SIG-M5 treated with dmso at 0.1 percent for 504 hours (cell line): ENCODE results near the gene ZBTB32.

ENCODE experiments used
- DNase-seq: peaks from one replicate; lab custom pipeline; 2025; ENCODE audit not compliant: unreplicated experiment; lab: John Stamatoyannopoulos, UW

The ZBTB32 gene

GRCh38 chr19:35734273-35734672 is 29.9 kb downstream of the ZBTB32 start:
- no peak for DNase-seq

- DNase-seq = no peak
Measured at GRCh38 chr19:35734889-35735288, 30.5 kb downstream of the ZBTB32 start.

- DNase-seq = no peak
Measured at GRCh38 chr19:35736913-35737886, 32.8 kb downstream of the ZBTB32 start.

GRCh38 chr19:35738021-35738886 is 33.9 kb downstream of the ZBTB32 start:
- no peak for DNase-seq

- DNase-seq = no peak
Measured at GRCh38 chr19:35738887-35739229, 34.5 kb downstream of the ZBTB32 start.

- no peak for DNase-seq
Measured at GRCh38 chr19:35739275-35740107, 35.1 kb downstream of the ZBTB32 start.

GRCh38 chr19:35740108-35740422 is 35.7 kb downstream of the ZBTB32 start:
- no peak for DNase-seq

GRCh38 chr19:35740423-35741202 is 36.3 kb downstream of the ZBTB32 start:
- peak; percentile 96 for DNase-seq

- no peak for DNase-seq
Measured at GRCh38 chr19:35741203-35741515, 36.8 kb downstream of the ZBTB32 start.

- DNase-seq = peak; percentile 62
Measured at GRCh38 chr19:35742121-35742724, 37.9 kb downstream of the ZBTB32 start, which contains the start of gene IGFLR1. Gene IGFLR1, minus strand, starts transcription at chr19:35742452. Its CDS starts 1,272 bp downstream, at chr19:35741180.

GRCh38 chr19:35743640-35744429 is 39.5 kb downstream of the ZBTB32 start:
- no peak for DNase-seq

GRCh38 chr19:35744430-35745327 is 40.3 kb downstream of the ZBTB32 start:
- peak; percentile 94 for DNase-seq

GRCh38 chr19:35745328-35746086 is 41.1 kb downstream of the ZBTB32 start, which contains the start of the genes PSENEN and U2AF1L4:
Gene PSENEN, plus strand, starts transcription at chr19:35745651. Its CDS starts 280 bp downstream, at chr19:35745931.
Gene U2AF1L4, minus strand, starts transcription at chr19:35745418. Its CDS starts 27 bp downstream, at chr19:35745391.
- peak; percentile 99 for DNase-seq

- DNase-seq = no peak
Measured at GRCh38 chr19:35746087-35746462, 41.7 kb downstream of the ZBTB32 start.

GRCh38 chr19:35746531-35746930 is 42.2 kb downstream of the ZBTB32 start:
- no peak for DNase-seq

GRCh38 chr19:35748106-35749020 is 44.0 kb downstream of the ZBTB32 start, which contains the start of gene LIN37:
Gene LIN37, plus strand, starts transcription at chr19:35748576. Its CDS starts 149 bp downstream, at chr19:35748725.
- peak; percentile 98 for DNase-seq
